LNCaP clone FGC (cell line): ENCODE data around the gene PAM.
"Not testable (repeated sequence)": the region's sequence is repeated elsewhere in the genome, so short reads cannot be mapped to it uniquely, and the experiment has no call there.

ENCODE experiments used
- DNase-seq: peaks from one replicate; pipeline ENCODE4 v3.0.0-alpha.2; 2011; ENCODE audit warnings: low read depth
- H3K4me3 ChIP-seq: 2 replicates; pipeline ENCODE4 v1.5.1; 2011; ENCODE audit warnings: mild to moderate bottlenecking, low read depth, low read length, control low read depth
- CTCF ChIP-seq: IDR thresholded peaks from 2 replicates; pipeline ENCODE4 v1.5.1; 2012; ENCODE audit warnings: mild to moderate bottlenecking; ENCODE audit not compliant: control insufficient read depth, insufficient read depth; ENCODE audit errors: extremely low read depth

The PAM gene

DNA sequence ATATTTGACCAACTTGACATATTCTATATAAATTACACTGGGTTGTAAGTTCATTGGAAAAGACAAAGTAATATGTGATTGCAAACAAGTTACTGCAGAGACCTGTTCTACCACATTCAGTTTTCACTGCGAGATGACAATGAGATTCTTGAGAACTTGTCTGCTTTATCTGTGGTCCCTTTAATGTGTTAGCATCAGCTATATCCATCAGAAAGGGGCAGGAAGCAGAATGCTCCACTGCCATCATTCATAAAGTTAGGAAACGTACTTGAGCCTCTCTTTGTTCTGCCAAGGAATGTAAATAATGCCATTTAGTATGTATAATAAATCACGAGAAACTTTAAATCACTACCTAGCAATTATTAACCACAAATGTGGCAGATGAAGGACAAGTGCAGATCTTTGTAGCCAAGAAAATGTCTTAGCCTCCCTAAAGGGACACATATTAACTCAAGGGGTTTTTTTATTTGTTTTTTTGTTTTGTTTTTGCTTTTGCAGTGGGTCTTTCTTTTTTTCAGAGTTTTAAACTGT lies 305.4 kb downstream of the PAM start:
- TF ChIP-seq CTCF: no peak
- DNase-seq: no peak

GRCh38 chr5:103066326-103066725 lies 311.2 kb downstream of the PAM start:
- DNase-seq: no peak
- no peak overlapping the region for H3K4me3 ChIP-seq
- no peak for TF ChIP-seq CTCF

More for the DNA sequence above, 305.4 kb downstream of the PAM start:
- no peak overlapping the region for H3K4me3 ChIP-seq

- not testable (repeated sequence) for DNase-seq, H3K4me3 ChIP-seq
These were observed 318.4 kb downstream of the PAM start for GRCh38 chr5:103073500-103073899.

- no peak for DNase-seq
- no peak overlapping the region for H3K4me3 ChIP-seq
- TF ChIP-seq CTCF: no peak
These were observed 320.3 kb downstream of the PAM start for GRCh38 chr5:103075442-103075841.
